ENCODE measurements around the gene ZNF790. TPM values are rescaled to one million over a fixed set of nuclear protein-coding genes. Genes with fewer than 3 reads are reported as not detected.
A peak's percentile ranks its signal among the peaks of the same experiment; 100 is the strongest.
"Not testable (repeated sequence)": the region's sequence is repeated elsewhere in the genome, so short reads cannot be mapped to it uniquely, and the experiment has no call there.

ZNF790 gene
- total RNA-seq, 1 donor from 2014 or later, result 7.3 TPM

- peak overlapping the region; percentile 57 for H3K4me3 ChIP-seq
- H3K4me1 ChIP-seq; intact Hi-C loops (cut with micrococcal nuclease); H3K27me3 ChIP-seq (ENCODE audit: low read depth); H3K36me3 ChIP-seq: not testable (repeated sequence)
- peak overlapping the region; percentile 32 for H3K27ac ChIP-seq (replicated peaks)
- peak; percentile 29 for DNase-seq
- TF ChIP-seq CTCF (IDR thresholded peaks at IDR 0.05; ENCODE audit: borderline replicate concordance), result peak; percentile 42
- peaks cover 50% of the 10 kb centered on the region for H3K9me3 ChIP-seq (replicated peaks)
Measured at GRCh38 chr19:36791420-36792141, 46.6 kb downstream of the ZNF790 start.

- H3K4me1 ChIP-seq, result peaks cover 22% of the 10 kb centered on the region
- peak; percentile 33 for DNase-seq
- H3K36me3 ChIP-seq, result no peaks in the 10 kb centered on the region
- no peak for TF ChIP-seq CTCF (IDR thresholded peaks at IDR 0.05; ENCODE audit: borderline replicate concordance)
- intact Hi-C loops (cut with micrococcal nuclease), result no loop called here
- H3K27ac ChIP-seq (replicated peaks), result peak overlapping the region; percentile 64
- peaks cover 15% of the 10 kb centered on the region for H3K9me3 ChIP-seq (replicated peaks)
- peak overlapping the region; percentile 55 for H3K4me3 ChIP-seq
- peaks cover 8% of the 10 kb centered on the region for H3K27me3 ChIP-seq (ENCODE audit: low read depth)
Measured at GRCh38 chr19:36775768-36776167, 62.4 kb downstream of the ZNF790 start.

GRCh38 chr19:36773223-36773579 is 65.0 kb downstream of the ZNF790 start:
- no peak for TF ChIP-seq CTCF (IDR thresholded peaks at IDR 0.05; ENCODE audit: borderline replicate concordance)
- H3K9me3 ChIP-seq (replicated peaks), result peaks cover 38% of the 10 kb centered on the region
- peak overlapping the region; percentile 73 for H3K4me3 ChIP-seq
- H3K27ac ChIP-seq (replicated peaks), result peak overlapping the region; percentile 86
- no peak for DNase-seq
- peaks cover 16% of the 10 kb centered on the region for H3K36me3 ChIP-seq
- peaks cover 8% of the 10 kb centered on the region for H3K27me3 ChIP-seq (ENCODE audit: low read depth)
- intact Hi-C loops (cut with micrococcal nuclease), result no loop called here
- H3K4me1 ChIP-seq, result peaks cover 27% of the 10 kb centered on the region

GRCh38 chr19:36772311-36773222 is 65.6 kb downstream of the ZNF790 start, which contains the start of gene ZNF850:
ZNF850 (minus strand) TSS chr19:36772807; CDS start chr19:36762606, 10,201 bp downstream.
- Histone ChIP-seq H3K4me3 (peak within 1 kb of the TSS; percentile 73), H3K27me3 (ENCODE audit: low read depth) (peaks cover 8% of the 10 kb centered on the region), H3K9me3 (replicated peaks) (peaks cover 44% of the 10 kb centered on the region), H3K36me3 (peaks cover 16% of the 10 kb centered on the region), H3K4me1 (peaks cover 27% of the 10 kb centered on the region), H3K27ac (replicated peaks) (peak within 1 kb of the TSS; percentile 86)
- DNase-seq, result peak; percentile 95
- intact Hi-C loops (cut with micrococcal nuclease), result no loop called here
- no peak for TF ChIP-seq CTCF (IDR thresholded peaks at IDR 0.05; ENCODE audit: borderline replicate concordance)

GRCh38 chr19:36771261-36772231 is 66.6 kb downstream of the ZNF790 start:
- Histone ChIP-seq H3K36me3 (peaks cover 26% of the 10 kb centered on the region), H3K9me3 (replicated peaks) (peaks cover 55% of the 10 kb centered on the region), H3K4me1 (peaks cover 27% of the 10 kb centered on the region), H3K27ac (replicated peaks) (peak overlapping the region; percentile 86), H3K27me3 (ENCODE audit: low read depth) (peaks cover 8% of the 10 kb centered on the region), H3K4me3 (peak overlapping the region; percentile 73)
- intact Hi-C loops (cut with micrococcal nuclease), result no loop called here
- TF ChIP-seq CTCF (IDR thresholded peaks at IDR 0.05; ENCODE audit: borderline replicate concordance), result no peak
- peak; percentile 70 for DNase-seq
